Stimulated activated effector memory CD8-positive, alpha-beta T cell treated with anti-CD3 and anti-CD28 coated beads, Interleukin-12 subunit alpha, Interleukin-12 subunit beta, amount 100 ng/mL, for 72 hours (primary cell): Measurements from ENCODE around the gene NTHL1.

Experiments used
- ATAC-seq: fragments of 150-1000 bp; cut with Tn5 transposase; 2 replicates; pipeline ENCODE4 v1.10.0; 2021
- DNase-seq, 2 donors: peaks; one replicate each; pipeline ENCODE4 v3.0.0; 2021 to 2022; ENCODE audit warnings: low spot score in 2 of 2
- H3K27ac Mint-ChIP-seq: one replicate; pipeline ENCODE4 v1.8.0; 2022; ENCODE audit warnings: mild to moderate bottlenecking, mixed read lengths
- H3K36me3 Mint-ChIP-seq: one replicate; pipeline ENCODE4 v1.8.0; 2022; ENCODE audit warnings: mild to moderate bottlenecking, mixed read lengths
- H3K4me1 Mint-ChIP-seq: one replicate; pipeline ENCODE4 v1.8.0; 2022; ENCODE audit warnings: mixed read lengths
- H3K4me3 Mint-ChIP-seq: one replicate; pipeline ENCODE4 v1.8.0; 2022; ENCODE audit warnings: mild to moderate bottlenecking, mixed read lengths
- H3K9me3 Mint-ChIP-seq: one replicate; pipeline ENCODE4 v1.8.0; 2022; ENCODE audit warnings: mixed read lengths

NTHL1 gene

GRCh38 chr16:1992704-1993317 lies 54.8 kb downstream of the NTHL1 start:
- peak overlapping the region; percentile 48 for H3K27ac Mint-ChIP-seq
- H3K36me3 Mint-ChIP-seq, result peaks cover 28% of the 10 kb centered on the region
- no peaks in the 10 kb centered on the region for H3K9me3 Mint-ChIP-seq
- peak overlapping the region; percentile 78 for H3K4me3 Mint-ChIP-seq
- ATAC-seq (no peak), DNase-seq (no peak)
- peaks cover 34% of the 10 kb centered on the region for H3K4me1 Mint-ChIP-seq

- peak; percentile 70 for ATAC-seq
- Mint-ChIP-seq H3K4me1 (peaks cover 34% of the 10 kb centered on the region), H3K27ac (peak overlapping the region; percentile 76), H3K9me3 (no peaks in the 10 kb centered on the region), H3K36me3 (peaks cover 23% of the 10 kb centered on the region), H3K4me3 (peak overlapping the region; percentile 78)
- DNase-seq, result peak; percentile 85 to 95
Observed at GRCh38 chr16:1991948-1992703, 55.5 kb downstream of the NTHL1 start.

GRCh38 chr16:1991588-1991947 lies 56.1 kb downstream of the NTHL1 start:
- Mint-ChIP-seq H3K4me3 (peak overlapping the region; percentile 78), H3K36me3 (peaks cover 28% of the 10 kb centered on the region), H3K9me3 (no peaks in the 10 kb centered on the region), H3K27ac (peak overlapping the region; percentile 76), H3K4me1 (peaks cover 39% of the 10 kb centered on the region)
- ATAC-seq (no peak), DNase-seq (no peak)

GRCh38 chr16:1991135-1991551 lies 56.5 kb downstream of the NTHL1 start:
- Mint-ChIP-seq H3K9me3 (no peaks in the 10 kb centered on the region), H3K36me3 (peaks cover 32% of the 10 kb centered on the region), H3K4me1 (peaks cover 40% of the 10 kb centered on the region), H3K4me3 (peak overlapping the region; percentile 78), H3K27ac (peak overlapping the region; percentile 76)
- DNase-seq, result no peak
- peak; percentile 62 for ATAC-seq

GRCh38 chr16:1990351-1991134 lies 57.1 kb downstream of the NTHL1 start:
- peak overlapping the region; percentile 76 for H3K27ac Mint-ChIP-seq
- no peaks in the 10 kb centered on the region for H3K9me3 Mint-ChIP-seq
- peaks cover 39% of the 10 kb centered on the region for H3K4me1 Mint-ChIP-seq
- ATAC-seq, result peak; percentile 14
- peaks cover 36% of the 10 kb centered on the region for H3K36me3 Mint-ChIP-seq
- peak overlapping the region; percentile 78 for H3K4me3 Mint-ChIP-seq
- DNase-seq, result peak; percentile 46 to 79

DNA sequence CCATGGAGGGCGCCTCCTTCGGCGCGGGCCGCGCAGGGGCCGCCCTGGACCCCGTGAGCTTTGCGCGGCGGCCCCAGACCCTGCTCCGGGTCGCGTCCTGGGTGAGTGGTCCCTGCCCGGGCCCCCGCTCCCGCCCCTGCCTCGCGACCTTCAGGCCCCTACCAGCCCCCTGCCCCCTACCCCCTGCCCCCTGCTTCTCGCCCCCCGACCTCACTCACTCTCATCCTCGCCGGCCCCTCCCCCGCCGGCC lies 57.6 kb downstream of the NTHL1 start:
- peaks cover 37% of the 10 kb centered on the region for H3K36me3 Mint-ChIP-seq
- DNase-seq, result no peak
- H3K27ac Mint-ChIP-seq, result no peak overlapping the region
- H3K4me3 Mint-ChIP-seq, result peak overlapping the region; percentile 78
- H3K9me3 Mint-ChIP-seq, result no peaks in the 10 kb centered on the region
- ATAC-seq, result no peak
- peaks cover 41% of the 10 kb centered on the region for H3K4me1 Mint-ChIP-seq
